B cell (primary cell): Measurements from ENCODE around the gene VWA3B. TPM values are rescaled to one million over a fixed set of nuclear protein-coding genes. Genes with fewer than 3 reads are reported as not detected.
"Not testable (repeated sequence)": the region's sequence is repeated elsewhere in the genome, so short reads cannot be mapped to it uniquely, and the experiment has no call there.

ENCODE experiments used
- ATAC-seq: fragments of 200-7000 bp; cut with Tn5 transposase; one replicate; pipeline ENCODE4 v1.10.0; 2021; ENCODE audit warnings: low read depth, mild to moderate bottlenecking, moderate number of reproducible peaks, moderate library complexity
- CTCF ChIA-PET: fragments of 350-600 bp; sonication (Branson Sonifier 250); formaldehyde crosslinking; loops from one replicate; lab custom pipeline; 2021; ENCODE audit warnings: antibody characterized with exemption, inconsistent platforms; lab: Charles Lee
- POLR2A ChIA-PET: fragments of 350-600 bp; sonication (Branson Sonifier 250); formaldehyde crosslinking; loops from one replicate; lab custom pipeline; 2021; ENCODE audit warnings: antibody characterized with exemption; lab: Charles Lee
- DNase-seq: peaks from one replicate; pipeline ENCODE4 v3.0.0; 2013
- H2AFZ ChIP-seq: 2 replicates; pipeline ENCODE4 v1.6.1; 2012; ENCODE audit warnings: mild to moderate bottlenecking, low read depth, low read length; ENCODE audit not compliant: insufficient read depth, poor library complexity, severe bottlenecking
- H3K27ac ChIP-seq, 2 donors: 1 replicate in 1 of 2; 2 replicates in 1 of 2; pipeline ENCODE4 v1.5.1; 2012 to 2013; ENCODE audit warnings: low read length in 2 of 2, mild to moderate bottlenecking in 2 of 2, moderate library complexity in 1 of 2
- H3K27me3 ChIP-seq, 4 experiments: fragments of 200-600 bp in 1 of 4; sonication (generic) in 1 of 4; replicated peaks in 1 of 4; 1 replicate in 2 of 4; 2 replicates in 2 of 4; pipeline versions ENCODE4 v1.6.1 to v1.7.0; 2013 to 2016; ENCODE audit warnings: low read length in 3 of 4, mild to moderate bottlenecking in 2 of 4, mixed read lengths in 1 of 4, moderate library complexity in 1 of 4; ENCODE audit not compliant: insufficient read depth in 4 of 4, control insufficient read depth in 3 of 4; ENCODE audit errors: control extremely low read depth in 1 of 4
- H3K36me3 ChIP-seq, 2 experiments: replicated peaks in 1 of 2; 1 replicate in 1 of 2; 2 replicates in 1 of 2; pipeline versions ENCODE4 v1.6.1 to v1.7.1; 2013; ENCODE audit warnings: low read length in 1 of 2; ENCODE audit not compliant: insufficient read depth in 2 of 2, control insufficient read depth in 1 of 2; ENCODE audit errors: control extremely low read depth in 1 of 2, extremely low read depth in 1 of 2
- H3K4me1 ChIP-seq, 2 donors: fragments of 200-600 bp in 1 of 2; sonication (generic) in 1 of 2; 1 replicate in 1 of 2; 2 replicates in 1 of 2; pipeline versions ENCODE4 v1.5.1 to v1.6.1; 2013 to 2017; ENCODE audit warnings: low read length in 2 of 2; ENCODE audit not compliant: control insufficient read depth in 2 of 2, insufficient read depth in 2 of 2
- H3K4me2 ChIP-seq: replicated peaks from 2 replicates; pipeline ENCODE3; 2012; ENCODE audit warnings: mild to moderate bottlenecking, low read depth, low read length; ENCODE audit not compliant: poor library complexity, severe bottlenecking
- H3K4me3 ChIP-seq, 5 experiments: fragments of 200-600 bp in 1 of 5; sonication (generic) in 1 of 5; 1 replicate in 3 of 5; 2 replicates in 2 of 5; pipeline versions ENCODE4 v1.5.1 to v1.7.0; 2011 to 2016; ENCODE audit warnings: low read length in 4 of 5, mild to moderate bottlenecking in 4 of 5, low read depth in 2 of 5, control low read depth in 1 of 5, moderate library complexity in 1 of 5; ENCODE audit not compliant: insufficient read depth in 1 of 5; ENCODE audit errors: control extremely low read depth in 1 of 5, extremely low read depth in 1 of 5
- H3K79me2 ChIP-seq: fragments of 200-600 bp; sonication (generic); one replicate; pipeline ENCODE4 v1.6.0; 2016; ENCODE audit warnings: low read length; ENCODE audit not compliant: control insufficient read depth, insufficient read depth
- H3K9ac ChIP-seq: fragments of 200-600 bp; sonication (generic); 2 replicates; pipeline ENCODE4 v1.6.1; 2017; ENCODE audit warnings: mild to moderate bottlenecking, low read length, moderate library complexity
- H3K9me3 ChIP-seq, 3 donors: one replicate each; pipeline versions ENCODE4 v1.6.1 to v1.7.1; 2013; ENCODE audit warnings: low read length in 2 of 3; ENCODE audit not compliant: control insufficient read depth in 2 of 3, insufficient read depth in 1 of 3; ENCODE audit errors: control extremely low read depth in 1 of 3
- H4K20me1 ChIP-seq: 2 replicates; pipeline ENCODE4 v1.6.0; 2012; ENCODE audit warnings: mild to moderate bottlenecking, low read length; ENCODE audit not compliant: insufficient read depth, control insufficient read depth, poor library complexity, severe bottlenecking
- H3K27ac Mint-ChIP-seq: one replicate; pipeline ENCODE4 v1.8.0; 2021; ENCODE audit warnings: mixed read lengths
- H3K27me3 Mint-ChIP-seq: one replicate; pipeline ENCODE4 v1.8.0; 2021; ENCODE audit warnings: mixed read lengths
- H3K4me1 Mint-ChIP-seq: one replicate; pipeline ENCODE4 v1.8.0; 2021; ENCODE audit warnings: mixed read lengths
- H3K4me3 Mint-ChIP-seq: one replicate; pipeline ENCODE4 v1.8.0; 2021; ENCODE audit warnings: mixed read lengths
- H3K9me3 Mint-ChIP-seq: one replicate; pipeline ENCODE4 v1.8.0; 2022; ENCODE audit warnings: mixed read lengths; ENCODE audit not compliant: insufficient read depth
- CTCF ChIP-seq: fragments of 200-600 bp; IDR thresholded peaks from one replicate; pipeline ENCODE4 v1.8.0; 2022; ENCODE audit warnings: antibody characterized with exemption, mild to moderate bottlenecking
- EZH2 ChIP-seq: IDR thresholded peaks from 2 replicates; pipeline ENCODE4 v1.6.1; 2012; ENCODE audit warnings: borderline replicate concordance, low read depth, mild to moderate bottlenecking, moderate library complexity, low read length; ENCODE audit not compliant: insufficient read depth, poor library complexity, severe bottlenecking
- WGBS: methylation state at CpG from one replicate; pipeline ENCODE4 v1.1.5; 2013; ENCODE audit warnings: missing lambda C conversion rate; ENCODE audit not compliant: insufficient coverage; 5-methylcytosine and 5-hydroxymethylcytosine counted together
- intact Hi-C: fragments of 100-400 bp; cut with micrococcal nuclease; formaldehyde crosslinking; loops from one replicate; pipeline ENCODE4 v1.10.0; 2022
- polyA plus RNA-seq: library from polyadenylated mRNA; depleted of rRNA; stranded (reverse); fragments of >200 nt; gene quantifications from 2 replicates; pipeline ENCODE4 v1.2.3, GENCODE V29; 2012
- total RNA-seq, 2 donors: library from RNA; stranded (reverse); fragments of 120-200 nt in 1 of 2; gene quantifications; 1 replicate in 1 of 2; 2 replicates in 1 of 2; pipeline versions ENCODE4 v1.2.3 to v1.2.4, GENCODE V29; 2013 to 2022

The VWA3B gene
- total and polyA plus RNA-seq, 2 donors (not counting 1 experiment from before 2014, with no cell fraction given): not detected

DNA sequence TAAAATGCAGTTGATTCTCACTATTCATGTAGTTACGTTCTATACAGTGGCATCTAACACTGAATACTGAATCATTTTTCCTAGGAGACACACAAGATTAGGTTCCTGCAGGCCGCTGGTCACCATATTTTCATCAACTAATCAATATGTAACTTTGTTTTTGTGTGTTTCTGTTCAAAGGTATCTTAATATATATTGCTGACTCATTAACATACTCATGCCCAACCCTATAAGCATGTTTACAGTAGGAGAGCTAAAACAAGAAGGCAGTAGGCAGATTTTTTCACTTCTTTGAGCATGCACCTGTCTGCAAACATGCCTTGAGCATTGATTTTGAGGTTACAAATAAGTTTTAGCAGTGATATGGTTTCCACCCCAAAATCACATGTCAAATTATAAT lies 229.0 kb downstream of the VWA3B start:
- CTCF ChIA-PET: no interaction called here

DNA sequence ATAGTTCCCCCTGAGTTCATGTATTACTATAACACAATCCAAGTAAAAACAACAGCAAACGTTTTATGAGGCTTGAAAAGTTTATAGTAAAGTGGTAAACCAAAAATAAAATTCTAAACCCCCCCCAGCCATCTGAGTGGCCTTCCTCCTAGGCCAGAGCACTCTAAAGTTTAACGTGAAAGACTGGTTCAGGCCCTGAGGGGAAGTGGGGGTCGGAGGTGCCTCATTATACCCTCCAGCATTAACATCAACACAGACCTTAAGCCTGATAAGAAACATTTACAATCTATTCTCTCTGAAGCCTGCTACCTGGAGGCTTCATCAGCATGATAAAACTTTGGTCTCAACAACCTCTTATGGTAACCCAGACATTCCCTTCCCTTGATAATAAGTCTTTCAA lies 230.2 kb downstream of the VWA3B start:
- DNase-seq: no peak
- no peaks in the 10 kb centered on the region for H3K79me2 ChIP-seq
- Mint-ChIP-seq H3K9me3 (peaks cover 16% of the 10 kb centered on the region), H3K27me3 (peaks cover 26% of the 10 kb centered on the region), H3K4me1 (no peaks in the 10 kb centered on the region), H3K4me3 (no peak overlapping the region), H3K27ac (no peak overlapping the region)
- H3K4me3 ChIP-seq: no peak overlapping the region
- H3K27ac ChIP-seq: no peak overlapping the region
- ATAC-seq: no peak
- no peaks in the 10 kb centered on the region for H3K36me3 ChIP-seq
- ChIA-PET POLR2A (no interaction called here), CTCF (interaction anchor here (1.4 kb wide), 1 partner anchor 47 kb away, joined by 3 read pairs; no protein-coding TSS in a partner anchor)
- peaks cover 0 to 5% (median 0%) of the 10 kb centered on the region in 4 experiments for H3K27me3 ChIP-seq
- intact Hi-C loops: no loop called here
- no peak for TF ChIP-seq CTCF
- no peak for TF ChIP-seq EZH2
- WGBS: no CpG with 5 or more reads among the region's 3 CpGs
- H3K4me1 ChIP-seq: no peaks in the 10 kb centered on the region
- H3K9ac ChIP-seq: no peak overlapping the region
- no peak overlapping the region for H3K4me2 ChIP-seq
- peaks cover 0 to 21% (median 19%) of the 10 kb centered on the region in 3 donors for H3K9me3 ChIP-seq
- H4K20me1 ChIP-seq: no peaks in the 10 kb centered on the region
- no peak overlapping the region for H2AFZ ChIP-seq

More for the DNA sequence above, 229.0 kb downstream of the VWA3B start:
- Histone ChIP-seq H3K9ac (no peak overlapping the region), H3K9me3 (peaks cover 0 to 12% (median 12%) of the 10 kb centered on the region in 3 donors), H3K4me1 (no peaks in the 10 kb centered on the region), H3K27ac (no peak overlapping the region), H3K36me3 (no peaks in the 10 kb centered on the region), H2AFZ (no peak overlapping the region), H3K27me3 (peaks cover 0 to 3% (median 0%) of the 10 kb centered on the region in 4 experiments), H3K4me2 (no peak overlapping the region), H3K4me3 (no peak overlapping the region), H4K20me1 (no peaks in the 10 kb centered on the region), H3K79me2 (no peaks in the 10 kb centered on the region)
- Mint-ChIP-seq H3K27me3 (peaks cover 24% of the 10 kb centered on the region), H3K4me3 (no peak overlapping the region), H3K9me3 (peaks cover 13% of the 10 kb centered on the region), H3K27ac (no peak overlapping the region), H3K4me1 (no peaks in the 10 kb centered on the region)
- no peak for DNase-seq
- ATAC-seq: no peak
- TF ChIP-seq EZH2: no peak
- TF ChIP-seq CTCF: no peak
- WGBS: no CpG with 5 or more reads among the region's 2 CpGs
- POLR2A ChIA-PET: no interaction called here
- intact Hi-C loops: no loop called here

- WGBS: 80% methylated on average over 1 of the region's 3 CpGs
- H4K20me1 ChIP-seq, H3K27me3 ChIP-seq, H3K27ac Mint-ChIP-seq, H3K4me3 Mint-ChIP-seq, H2AFZ ChIP-seq, H3K4me1 ChIP-seq, H3K4me3 ChIP-seq, H3K27ac ChIP-seq, H3K4me2 ChIP-seq, H3K9ac ChIP-seq, ATAC-seq, H3K36me3 ChIP-seq, H3K79me2 ChIP-seq, CTCF ChIA-PET, POLR2A ChIA-PET, H3K4me1 Mint-ChIP-seq, DNase-seq, intact Hi-C loops: not testable (repeated sequence)
- peaks cover 15% of the 10 kb centered on the region for H3K27me3 Mint-ChIP-seq
- H3K9me3 ChIP-seq: peaks cover 0 to 26% (median 19%) of the 10 kb centered on the region in 3 donors
- H3K9me3 Mint-ChIP-seq: peaks cover 20% of the 10 kb centered on the region
These were observed 233.2 kb downstream of the VWA3B start for GRCh38 chr2:98320171-98320570.
